ENCODE measurements around the gene SH2B2. TPM values are rescaled to one million over a fixed set of nuclear protein-coding genes. Genes with fewer than 3 reads are reported as not detected.

Gene SH2B2
- total RNA-seq, 1 experiment from 2014 or later: 12.1 TPM

GRCh38 chr7:102302025-102302424, 15.4 kb downstream of the SH2B2 start:
- no peaks in the 10 kb centered on the region for H3K79me2 ChIP-seq (ENCODE audit: low read depth)
- no peak overlapping the region for H2AFZ ChIP-seq
- no peaks in the 10 kb centered on the region for H3K27me3 ChIP-seq (ENCODE audit: insufficient read depth, low read depth)
- ChIA-PET CTCF (interaction anchor here (0.6 kb wide), 1 partner anchor 11 kb away, joined by 6 read pairs; no protein-coding TSS in a partner anchor), POLR2A (ENCODE audit: unreplicated experiment) (no interaction called here)
- no peaks in the 10 kb centered on the region for H3K36me3 ChIP-seq (ENCODE audit: low read depth)
- no peaks in the 10 kb centered on the region for H4K20me1 ChIP-seq (ENCODE audit: insufficient read depth)
- no peaks in the 10 kb centered on the region for H3K9me3 ChIP-seq (ENCODE audit: insufficient read depth, low read depth)
- no TSS peak for BruUV-seq (replicated peaks)
- intact Hi-C loops (cut with micrococcal nuclease; ENCODE audit: unreplicated experiment): no loop called here
- TF ChIP-seq EZH2 (IDR thresholded peaks at IDR 0.05; ENCODE audit: low read depth): no peak
- no peak for TF ChIP-seq CTCF (conservative IDR thresholded peaks at IDR 0.05)
- no peak for DNase-seq
- peaks cover 6% of the 10 kb centered on the region for H3K4me1 ChIP-seq (replicated peaks; ENCODE audit: insufficient read depth)
- no peak overlapping the region for H3K27ac ChIP-seq
- no peak overlapping the region for H3K4me3 ChIP-seq
- H3K9me2 ChIP-seq (ENCODE audit: insufficient read depth): no peaks in the 10 kb centered on the region
- 0 out of 2 replicates have a peak, but pooled peaks cover 6% of the 10 kb centered on the region for H3F3A ChIP-seq (ENCODE audit: insufficient read depth, low read depth)
- H3K4me2 ChIP-seq: no peak overlapping the region

- Histone ChIP-seq H3K27me3 (ENCODE audit: insufficient read depth, low read depth) (no peaks in the 10 kb centered on the region), H3K79me2 (ENCODE audit: low read depth) (no peaks in the 10 kb centered on the region), H3K36me3 (ENCODE audit: low read depth) (no peaks in the 10 kb centered on the region), H3K4me3 (no peak overlapping the region), H3K9me2 (ENCODE audit: insufficient read depth) (no peaks in the 10 kb centered on the region), H3F3A (ENCODE audit: insufficient read depth, low read depth) (no peaks in the 10 kb centered on the region), H3K4me2 (no peak overlapping the region), H2AFZ (no peak overlapping the region), H3K9me3 (ENCODE audit: insufficient read depth, low read depth) (no peaks in the 10 kb centered on the region), H4K20me1 (ENCODE audit: insufficient read depth) (no peaks in the 10 kb centered on the region), H3K4me1 (replicated peaks; ENCODE audit: insufficient read depth) (peaks cover 11% of the 10 kb centered on the region), H3K27ac (no peak overlapping the region)
- DNase-seq: no peak
- no TSS peak for BruUV-seq (replicated peaks)
- TF ChIP-seq EZH2 (IDR thresholded peaks at IDR 0.05; ENCODE audit: low read depth) (no peak), CTCF (conservative IDR thresholded peaks at IDR 0.05) (no peak)
- CTCF ChIA-PET: no interaction called here
- POLR2A ChIA-PET (ENCODE audit: unreplicated experiment): no interaction called here
- intact Hi-C loops (cut with micrococcal nuclease; ENCODE audit: unreplicated experiment): no loop called here
Measured at GRCh38 chr7:102303669-102304422, 17.2 kb downstream of the SH2B2 start.

GRCh38 chr7:102304668-102305067, 18.0 kb downstream of the SH2B2 start:
- TF ChIP-seq CTCF (conservative IDR thresholded peaks at IDR 0.05) (no peak), EZH2 (IDR thresholded peaks at IDR 0.05; ENCODE audit: low read depth) (no peak)
- no TSS peak for BruUV-seq (replicated peaks)
- POLR2A ChIA-PET (ENCODE audit: unreplicated experiment): no interaction called here

More at GRCh38 chr7:102304668-102305067, 18.0 kb downstream of the SH2B2 start:
- no peaks in the 10 kb centered on the region for H4K20me1 ChIP-seq (ENCODE audit: insufficient read depth)
- peaks cover 11% of the 10 kb centered on the region for H3K4me1 ChIP-seq (replicated peaks; ENCODE audit: insufficient read depth)
- H3K36me3 ChIP-seq (ENCODE audit: low read depth): no peaks in the 10 kb centered on the region
- no peak overlapping the region for H3K27ac ChIP-seq
- H3K4me3 ChIP-seq: no peak overlapping the region
- no peaks in the 10 kb centered on the region for H3F3A ChIP-seq (ENCODE audit: insufficient read depth, low read depth)
- no peaks in the 10 kb centered on the region for H3K9me3 ChIP-seq (ENCODE audit: insufficient read depth, low read depth)
- no peaks in the 10 kb centered on the region for H3K27me3 ChIP-seq (ENCODE audit: insufficient read depth, low read depth)
- H3K79me2 ChIP-seq (ENCODE audit: low read depth): no peaks in the 10 kb centered on the region
- H3K9me2 ChIP-seq (ENCODE audit: insufficient read depth): no peaks in the 10 kb centered on the region
- intact Hi-C loops (cut with micrococcal nuclease; ENCODE audit: unreplicated experiment): no loop called here
- H2AFZ ChIP-seq: no peak overlapping the region
- CTCF ChIA-PET: interaction anchor here (0.6 kb wide), 1 partner anchor 1509 kb away, joined by 4 read pairs; no protein-coding TSS in a partner anchor
- no peak for DNase-seq
- no peak overlapping the region for H3K4me2 ChIP-seq

Data from PC-9 (cell line).